IMR-90 (cell line): ENCODE data around the gene SF3B1. TPM values are rescaled to one million over a fixed set of nuclear protein-coding genes. Genes with fewer than 3 reads are reported as not detected.

Experiments used
- ATAC-seq: fragments of 200-7000 bp; cut with Tn5 transposase; 2 replicates; pipeline ENCODE4 v1.9.1; 2020; ENCODE audit warnings: low read depth, mild to moderate bottlenecking, moderate library complexity
- BruUV-seq: library from RNA; stranded (reverse); fragments of 400-500 nt; replicated peaks from 2 replicates; lab custom pipeline; 2021; lab: Mats Ljungman, UMichigan
- CTCF ChIA-PET: fragments of 300-600 bp; formaldehyde crosslinking; extraction: SDS; loops from one replicate; lab custom pipeline; 2021; ENCODE audit warnings: antibody characterized with exemption; lab: Yijun Ruan, JAX
- POLR2A ChIA-PET: fragments of 300-600 bp; sonication (Branson Sonifier 250); formaldehyde crosslinking; loops from one replicate; lab custom pipeline; 2022; ENCODE audit warnings: antibody characterized with exemption; ENCODE audit not compliant: unreplicated experiment; lab: Charles Lee
- DNase-seq: peaks from one replicate; pipeline ENCODE4 v3.0.0; 2013
- H2AFZ ChIP-seq: replicated peaks from 2 replicates; pipeline ENCODE3; 2013; ENCODE audit warnings: low read length, mild to moderate bottlenecking; ENCODE audit not compliant: poor library complexity
- H2AK5ac ChIP-seq: 2 replicates; pipeline ENCODE4 v1.6.1; 2013; ENCODE audit warnings: low read depth, low read length, inconsistent platforms
- H2AK9ac ChIP-seq: replicated peaks from 2 replicates; pipeline ENCODE3; 2013; ENCODE audit warnings: mild to moderate bottlenecking, low read depth, low read length, moderate library complexity; ENCODE audit not compliant: poor library complexity
- H2BK120ac ChIP-seq: 2 replicates; pipeline ENCODE4 v1.6.1; 2013; ENCODE audit warnings: low read depth, low read length, inconsistent platforms
- H2BK15ac ChIP-seq: 3 replicates; pipeline ENCODE4 v1.6.1; 2013; ENCODE audit warnings: low read depth, low read length, inconsistent platforms
- H2BK20ac ChIP-seq: 2 replicates; pipeline ENCODE4 v1.6.1; 2013; ENCODE audit warnings: low read depth, mild to moderate bottlenecking, inconsistent platforms, low read length, moderate library complexity
- H2BK5ac ChIP-seq: 2 replicates; pipeline ENCODE4 v1.6.1; 2013; ENCODE audit warnings: mild to moderate bottlenecking, low read depth, low read length, inconsistent platforms; ENCODE audit not compliant: poor library complexity, severe bottlenecking
- H3K14ac ChIP-seq: replicated peaks from 2 replicates; pipeline ENCODE4 v1.6.1; 2013; ENCODE audit warnings: low read depth, low read length, inconsistent platforms
- H3K18ac ChIP-seq: 2 replicates; pipeline ENCODE4 v1.6.1; 2013; ENCODE audit warnings: low read depth, low read length, control low read depth
- H3K23ac ChIP-seq: 2 replicates; pipeline ENCODE4 v1.6.1; 2013; ENCODE audit warnings: low read depth, low read length, inconsistent platforms
- H3K27ac ChIP-seq: 2 replicates; pipeline ENCODE4 v1.5.1; 2013; ENCODE audit warnings: mild to moderate bottlenecking, control low read depth, low read length; ENCODE audit not compliant: insufficient read depth
- H3K27me3 ChIP-seq: 2 replicates; pipeline ENCODE4 v1.6.1; 2013; ENCODE audit warnings: low read length; ENCODE audit not compliant: control insufficient read depth, insufficient read depth
- H3K36me3 ChIP-seq: 2 replicates; pipeline ENCODE4 v1.6.1; 2013; ENCODE audit warnings: low read length, mixed read lengths; ENCODE audit not compliant: control insufficient read depth, insufficient read depth
- H3K4ac ChIP-seq: 2 replicates; pipeline ENCODE4 v1.6.1; 2013; ENCODE audit warnings: low read depth, low read length, inconsistent platforms
- H3K4me1 ChIP-seq: 2 replicates; pipeline ENCODE4 v1.6.1; 2013; ENCODE audit warnings: low read length, mixed read lengths; ENCODE audit not compliant: control insufficient read depth, insufficient read depth
- H3K4me2 ChIP-seq: 2 replicates; pipeline ENCODE4 v1.6.1; 2013; ENCODE audit warnings: low read depth, mild to moderate bottlenecking, control low read depth, low read length, moderate library complexity
- H3K4me3 ChIP-seq: 2 replicates; pipeline ENCODE4 v1.5.1; 2013; ENCODE audit warnings: low read depth, mild to moderate bottlenecking, control low read depth, low read length, moderate library complexity; ENCODE audit not compliant: insufficient read depth
- H3K56ac ChIP-seq: 2 replicates; pipeline ENCODE4 v1.6.1; 2013; ENCODE audit warnings: low read length, inconsistent platforms; ENCODE audit not compliant: insufficient read depth; ENCODE audit errors: extremely low read depth
- H3K79me1 ChIP-seq, 2 experiments: 2 replicates each; pipeline ENCODE4 v1.6.1; 2013; ENCODE audit warnings: low read length in 2 of 2, inconsistent platforms in 1 of 2, low read depth in 1 of 2
- H3K9ac ChIP-seq: 2 replicates; pipeline ENCODE4 v1.6.1; 2013; ENCODE audit warnings: low read depth, low read length, control low read depth
- H3K9me1 ChIP-seq: 2 replicates; pipeline ENCODE4 v1.6.1; 2013; ENCODE audit warnings: low read length, inconsistent platforms; ENCODE audit not compliant: insufficient read depth
- H3K9me3 ChIP-seq: 2 replicates; pipeline ENCODE4 v1.6.1; 2013; ENCODE audit warnings: low read length; ENCODE audit not compliant: control insufficient read depth, insufficient read depth
- H4K20me1 ChIP-seq: 2 replicates; pipeline ENCODE4 v1.6.1; 2013; ENCODE audit warnings: low read length, inconsistent platforms; ENCODE audit not compliant: insufficient read depth
- H4K5ac ChIP-seq: 2 replicates; pipeline ENCODE4 v1.6.1; 2013; ENCODE audit warnings: mild to moderate bottlenecking, low read depth, low read length, control low read depth
- H4K8ac ChIP-seq, 2 experiments: 2 replicates each; pipeline ENCODE4 v1.6.1; 2013; ENCODE audit warnings: low read depth in 2 of 2, low read length in 2 of 2, control low read depth in 1 of 2, inconsistent platforms in 1 of 2
- H4K91ac ChIP-seq: 2 replicates; pipeline ENCODE4 v1.6.1; 2013; ENCODE audit warnings: low read depth, low read length, inconsistent platforms; ENCODE audit not compliant: insufficient read depth
- BHLHE40 ChIP-seq: fragments of 150-350 bp; IDR thresholded peaks from 2 replicates; pipeline ENCODE4 v1.6.1; 2016; ENCODE audit warnings: mild to moderate bottlenecking, low read depth, low read length
- CHD1 ChIP-seq: IDR thresholded peaks from 2 replicates; pipeline ENCODE4 v1.6.1; 2012; ENCODE audit warnings: low read depth, low read length, improper control_type of control experiment
- CTCF ChIP-seq: conservative IDR thresholded peaks from 2 replicates; pipeline ENCODE4 v1.5.1; 2012; ENCODE audit warnings: mild to moderate bottlenecking, low read depth, low read length, improper control_type of control experiment
- ELK1 ChIP-seq: fragments of 150-350 bp; IDR thresholded peaks from 2 replicates; pipeline ENCODE4 v1.6.1; 2016; ENCODE audit warnings: low read depth, mild to moderate bottlenecking, low read length, moderate library complexity, borderline replicate concordance
- RCOR1 ChIP-seq: IDR thresholded peaks from 2 replicates; pipeline ENCODE4 v1.6.1; 2012; ENCODE audit warnings: mild to moderate bottlenecking, low read length, improper control_type of control experiment; ENCODE audit not compliant: insufficient replicate concordance
- RFX5 ChIP-seq: IDR thresholded peaks from 2 replicates; pipeline ENCODE4 v1.8.0; 2012; ENCODE audit warnings: low read depth, mild to moderate bottlenecking, low read length, moderate library complexity
- WGBS, 2 experiments: methylation state at CpG; one replicate each; pipeline versions ENCODE4 v1.1.5 to v1.1.7; 2013; ENCODE audit warnings: missing lambda C conversion rate in 2 of 2; ENCODE audit not compliant: insufficient read length in 1 of 2; ENCODE audit errors: extremely low coverage in 2 of 2; 5-methylcytosine and 5-hydroxymethylcytosine counted together
- dilution Hi-C: fragments of 300-500 bp; cut with HindIII; formaldehyde crosslinking; loops from one replicate; pipeline ENCODE4 v1.14.3; 2018; ENCODE audit warnings: low sequenced_read_pairs; ENCODE audit not compliant: unreplicated experiment
- in situ Hi-C: fragments of 300-500 bp; cut with MboI; formaldehyde crosslinking; loops from 3 replicates; pipeline ENCODE4 v1.14.3; 2019; ENCODE audit warnings: low sequenced_read_pairs, inconsistent platforms, mixed read lengths
- intact Hi-C: fragments of 100-400 bp; cut with micrococcal nuclease; formaldehyde crosslinking; loops from 2 replicates; pipeline ENCODE4 v1.10.0; 2022
- polyA plus RNA-seq, 3 experiments: library from polyadenylated mRNA; depleted of rRNA; stranded (reverse); fragments of >200 nt; gene quantifications; 2 replicates each; pipeline ENCODE4 v1.2.3, GENCODE V29; 2012; ENCODE audit warnings: low replicate concordance in 1 of 3
- total RNA-seq: library from RNA; depleted of rRNA; stranded (reverse); fragments of >200 nt; gene quantifications from 2 replicates; pipeline ENCODE4 v1.2.3, GENCODE V29; 2012

Gene SF3B1
- total and polyA plus RNA-seq, 2 of the 4 experiments (the other 2 are of a cell fraction): 326 to 942 TPM

GRCh38 chr2:197460649-197461048, 25.8 kb upstream of the SF3B1 start:
- no peak overlapping the region for H3K18ac ChIP-seq

More at GRCh38 chr2:197460649-197461048, 25.8 kb upstream of the SF3B1 start:
- Histone ChIP-seq H4K20me1 (peaks cover 30% of the 10 kb centered on the region), H2BK120ac (no peak overlapping the region), H2BK20ac (no peak overlapping the region), H2BK5ac (no peak overlapping the region), H3K27me3 (no peaks in the 10 kb centered on the region), H2AK5ac (no peak overlapping the region), H3K27ac (no peak overlapping the region), H3K36me3 (peaks cover 23% of the 10 kb centered on the region), H4K91ac (no peak overlapping the region), H3K4me2 (no peak overlapping the region), H2BK15ac (no peak overlapping the region), H3K23ac (no peak overlapping the region), H3K14ac (no peak overlapping the region), H3K4me3 (no peak overlapping the region), H3K56ac (no peak overlapping the region), H2AFZ (no peak overlapping the region), H3K9me3 (no peaks in the 10 kb centered on the region), H3K9ac (no peak overlapping the region), H2AK9ac (no peak overlapping the region), H4K8ac (no peak overlapping the region), H3K4me1 (peaks cover 2% of the 10 kb centered on the region; the same call in 1 of the 2 replicates), H3K4ac (no peak overlapping the region), H3K9me1 (peaks cover 5% of the 10 kb centered on the region; the same call in 1 of the 2 replicates), H3K79me1 (peaks cover 23 to 38% of the 10 kb centered on the region in 2 experiments), H4K5ac (no peak overlapping the region)
- intact Hi-C loops (no loop called here), dilution Hi-C loops (no loop called here), in situ Hi-C loops (no loop called here)
- no peak for TF ChIP-seq CTCF
- TF ChIP-seq CHD1: no peak
- TF ChIP-seq RFX5: no peak
- no peak for TF ChIP-seq RCOR1
- TF ChIP-seq ELK1: no peak
- TF ChIP-seq BHLHE40: no peak
- no TSS peak for BruUV-seq
- no peak for ATAC-seq
- WGBS, 2 experiments: no CpG with 5 or more reads among the region's 4 CpGs
- POLR2A ChIA-PET: no interaction called here
- DNase-seq: no peak
- CTCF ChIA-PET: interaction anchor here (0.5 kb wide), 1 partner anchor 9 kb away, joined by 3 read pairs; no protein-coding TSS in a partner anchor
